ENCODE data around the gene ABITRAM.

DNA sequence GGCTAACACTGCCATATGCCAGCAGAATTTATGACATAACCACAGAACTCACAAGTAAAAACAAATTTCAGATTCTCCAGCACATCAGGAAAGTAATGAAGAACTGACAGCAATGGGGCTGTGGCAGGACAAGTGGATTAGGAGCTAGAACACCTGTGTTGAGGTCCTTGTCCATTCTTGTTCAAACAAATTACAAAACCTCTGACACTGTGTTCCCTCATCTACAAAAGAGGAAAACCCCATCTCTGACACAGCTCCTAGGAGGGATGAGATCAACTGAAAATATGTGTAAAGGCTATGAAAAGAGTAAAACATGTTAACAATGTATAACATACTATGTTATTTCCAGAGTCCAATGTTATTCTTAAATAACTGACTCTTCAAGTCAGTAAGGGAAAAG, 23.8 kb upstream of the ABITRAM start:
- TF ChIP-seq CTCF (conservative IDR thresholded peaks at IDR 0.05; ENCODE audit: low read depth in 2 of 2): no peak
- TF ChIP-seq EZH2phosphoT487 (IDR thresholded peaks at IDR 0.05; ENCODE audit: unreplicated experiment): no peak
- no peak for TF ChIP-seq POLR2AphosphoS5 (IDR thresholded peaks at IDR 0.05; ENCODE audit: low read depth)
- TF ChIP-seq EZH2 (IDR thresholded peaks at IDR 0.05; ENCODE audit: low read depth, unreplicated experiment): no peak
- TF ChIP-seq, protein P1, sequence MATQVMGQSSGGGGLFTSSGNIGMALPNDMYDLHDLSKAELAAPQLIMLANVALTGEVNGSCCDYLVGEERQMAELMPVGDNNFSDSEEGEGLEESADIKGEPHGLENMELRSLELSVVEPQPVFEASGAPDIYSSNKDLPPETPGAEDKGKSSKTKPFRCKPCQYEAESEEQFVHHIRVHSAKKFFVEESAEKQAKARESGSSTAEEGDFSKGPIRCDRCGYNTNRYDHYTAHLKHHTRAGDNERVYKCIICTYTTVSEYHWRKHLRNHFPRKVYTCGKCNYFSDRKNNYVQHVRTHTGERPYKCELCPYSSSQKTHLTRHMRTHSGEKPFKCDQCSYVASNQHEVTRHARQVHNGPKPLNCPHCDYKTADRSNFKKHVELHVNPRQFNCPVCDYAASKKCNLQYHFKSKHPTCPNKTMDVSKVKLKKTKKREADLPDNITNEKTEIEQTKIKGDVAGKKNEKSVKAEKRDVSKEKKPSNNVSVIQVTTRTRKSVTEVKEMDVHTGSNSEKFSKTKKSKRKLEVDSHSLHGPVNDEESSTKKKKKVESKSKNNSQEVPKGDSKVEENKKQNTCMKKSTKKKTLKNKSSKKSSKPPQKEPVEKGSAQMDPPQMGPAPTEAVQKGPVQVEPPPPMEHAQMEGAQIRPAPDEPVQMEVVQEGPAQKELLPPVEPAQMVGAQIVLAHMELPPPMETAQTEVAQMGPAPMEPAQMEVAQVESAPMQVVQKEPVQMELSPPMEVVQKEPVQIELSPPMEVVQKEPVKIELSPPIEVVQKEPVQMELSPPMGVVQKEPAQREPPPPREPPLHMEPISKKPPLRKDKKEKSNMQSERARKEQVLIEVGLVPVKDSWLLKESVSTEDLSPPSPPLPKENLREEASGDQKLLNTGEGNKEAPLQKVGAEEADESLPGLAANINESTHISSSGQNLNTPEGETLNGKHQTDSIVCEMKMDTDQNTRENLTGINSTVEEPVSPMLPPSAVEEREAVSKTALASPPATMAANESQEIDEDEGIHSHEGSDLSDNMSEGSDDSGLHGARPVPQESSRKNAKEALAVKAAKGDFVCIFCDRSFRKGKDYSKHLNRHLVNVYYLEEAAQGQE (IDR thresholded peaks at IDR 0.05; ENCODE audit: unreplicated experiment): no peak
- no peak for TF ChIP-seq ZNF331 (CRISPR knock-in tag; IDR thresholded peaks at IDR 0.05; ENCODE audit: low read depth)
- TF ChIP-seq CREB1 (CRISPR knock-in tag; IDR thresholded peaks at IDR 0.05; ENCODE audit: low read depth): no peak
- no peak for TF ChIP-seq ETS1 (IDR thresholded peaks at IDR 0.05)
- TF ChIP-seq JUNB (IDR thresholded peaks at IDR 0.05; ENCODE audit: unreplicated experiment): no peak
- TF ChIP-seq ZNF462 (CRISPR knock-in tag; IDR thresholded peaks at IDR 0.05): no peak
- no peak for TF ChIP-seq NANOG (IDR thresholded peaks at IDR 0.05; ENCODE audit: borderline replicate concordance)
- no peak for TF ChIP-seq STAT1 (IDR thresholded peaks at IDR 0.05; ENCODE audit: unreplicated experiment)
